SU-DHL-6 (cell line): Measurements from ENCODE around the gene RNF113B.

Experiments
- H2AFZ ChIP-seq: fragments of 200-600 bp; sonication (generic); 2 replicates; pipeline ENCODE4 v1.6.1; 2014; ENCODE audit warnings: low read depth, mild to moderate bottlenecking, moderate library complexity, mixed read lengths, antibody characterized with exemption, low read length; ENCODE audit not compliant: severe bottlenecking
- H3F3A ChIP-seq: fragments of 200-600 bp; shearing (Covaris generic); 2 replicates; pipeline ENCODE4 v1.6.0; 2016; ENCODE audit warnings: antibody characterized with exemption, mild to moderate bottlenecking; ENCODE audit not compliant: insufficient read depth
- H3K27ac ChIP-seq: fragments of 200-600 bp; sonication (generic); 2 replicates; pipeline ENCODE4 v1.5.1; 2016; ENCODE audit warnings: low read depth, mild to moderate bottlenecking, low read length, moderate library complexity, mixed read lengths
- H3K27me3 ChIP-seq: fragments of 200-600 bp; sonication (generic), shearing (Covaris generic); 2 replicates; pipeline ENCODE4 v1.6.0; 2014; ENCODE audit warnings: mild to moderate bottlenecking, low read length
- H3K36me3 ChIP-seq: fragments of 200-600 bp; sonication (generic); 2 replicates; pipeline ENCODE4 v1.6.1; 2014; ENCODE audit warnings: mild to moderate bottlenecking, low read length, mixed read lengths
- H3K4me2 ChIP-seq: fragments of 300-600, 200-600 bp; shearing (Covaris generic), sonication (generic); 2 replicates; pipeline ENCODE4 v1.6.0; 2014; ENCODE audit warnings: low read length, low read depth, mild to moderate bottlenecking; ENCODE audit not compliant: poor library complexity, severe bottlenecking
- H3K4me3 ChIP-seq: fragments of 200-600 bp; sonication (generic); 2 replicates; pipeline ENCODE4 v1.5.1; 2014; ENCODE audit warnings: antibody characterized with exemption, low read length, mild to moderate bottlenecking, mixed read lengths; ENCODE audit not compliant: insufficient read depth, poor library complexity, severe bottlenecking
- H3K79me2 ChIP-seq: fragments of 200-600 bp; sonication (generic); 2 replicates; pipeline ENCODE4 v1.6.1; 2014; ENCODE audit warnings: mild to moderate bottlenecking, low read length, moderate library complexity; ENCODE audit not compliant: insufficient read depth
- H3K9ac ChIP-seq: fragments of 200-600 bp; sonication (generic); 2 replicates; pipeline ENCODE4 v1.7.0; 2014; ENCODE audit warnings: mild to moderate bottlenecking, low read length
- H3K9me2 ChIP-seq: fragments of 200-600 bp; sonication (generic); replicated peaks from 2 replicates; pipeline ENCODE4 v1.6.1; 2014; ENCODE audit warnings: low read length; ENCODE audit not compliant: insufficient read depth
- H3K9me3 ChIP-seq: fragments of 200-600 bp; sonication (generic); 2 replicates; pipeline ENCODE4 v1.6.1; 2014; ENCODE audit warnings: low read length, mixed read lengths; ENCODE audit not compliant: insufficient read depth
- H4K20me1 ChIP-seq: fragments of 200-600 bp; sonication (generic); 2 replicates; pipeline ENCODE4 v1.6.1; 2014; ENCODE audit warnings: low read depth, mild to moderate bottlenecking, antibody characterized with exemption, low read length, moderate library complexity, mixed read lengths
- CTCF ChIP-seq: fragments of 200-600 bp; sonication (generic); IDR thresholded peaks from one replicate; pipeline ENCODE4 v1.5.1; 2017; ENCODE audit warnings: antibody characterized with exemption, mild to moderate bottlenecking, low read length, moderate library complexity; ENCODE audit not compliant: insufficient read depth, poor library complexity, severe bottlenecking
- EZH2phosphoT487 ChIP-seq: fragments of 200-600 bp; sonication (generic), shearing (Covaris generic); conservative IDR thresholded peaks from 2 replicates; pipeline ENCODE4 v1.6.1; 2018; ENCODE audit warnings: mild to moderate bottlenecking, antibody characterized with exemption, low read length, moderate library complexity, mixed read lengths

The RNF113B gene

GRCh38 chr13:98188544-98189166 lies 11.6 kb upstream of the RNF113B start:
- Histone ChIP-seq H2AFZ (no peak overlapping the region), H3K27ac (no peak overlapping the region), H3K9me2 (no peaks in the 10 kb centered on the region), H3K4me3 (no peak overlapping the region), H3K9ac (no peak overlapping the region), H4K20me1 (no peaks in the 10 kb centered on the region), H3K79me2 (no peaks in the 10 kb centered on the region), H3K9me3 (no peaks in the 10 kb centered on the region), H3F3A (no peaks in the 10 kb centered on the region), H3K27me3 (no peaks in the 10 kb centered on the region), H3K36me3 (no peaks in the 10 kb centered on the region), H3K4me2 (no peak overlapping the region)
- no peak for TF ChIP-seq EZH2phosphoT487
- TF ChIP-seq CTCF, result no peak

GRCh38 chr13:98187965-98188261 lies 10.8 kb upstream of the RNF113B start:
- no peaks in the 10 kb centered on the region for H3K79me2 ChIP-seq
- H3K9ac ChIP-seq, result no peak overlapping the region
- H3K27me3 ChIP-seq, result no peaks in the 10 kb centered on the region
- H3K9me2 ChIP-seq, result no peaks in the 10 kb centered on the region
- H3K4me3 ChIP-seq, result no peak overlapping the region
- no peak overlapping the region for H3K4me2 ChIP-seq
- no peaks in the 10 kb centered on the region for H3K36me3 ChIP-seq
- no peak overlapping the region for H2AFZ ChIP-seq
- no peaks in the 10 kb centered on the region for H4K20me1 ChIP-seq
- H3K27ac ChIP-seq, result no peak overlapping the region
- H3F3A ChIP-seq, result no peaks in the 10 kb centered on the region
- no peaks in the 10 kb centered on the region for H3K9me3 ChIP-seq
- no peak for TF ChIP-seq CTCF

GRCh38 chr13:98187155-98187964 lies 10.3 kb upstream of the RNF113B start:
- Histone ChIP-seq H2AFZ (no peak overlapping the region), H3K79me2 (no peaks in the 10 kb centered on the region), H3K9me3 (no peaks in the 10 kb centered on the region), H3K4me2 (no peak overlapping the region), H3K27ac (no peak overlapping the region), H3K9ac (no peak overlapping the region), H3K27me3 (no peaks in the 10 kb centered on the region), H3F3A (no peaks in the 10 kb centered on the region), H3K4me3 (no peak overlapping the region), H4K20me1 (no peaks in the 10 kb centered on the region), H3K9me2 (no peaks in the 10 kb centered on the region), H3K36me3 (no peaks in the 10 kb centered on the region)
- no peak for TF ChIP-seq EZH2phosphoT487
- TF ChIP-seq CTCF, result no peak
